GM18868 (cell line): ENCODE data around the gene HOMER3.
"Not testable (repeated sequence)": the region's sequence is repeated elsewhere in the genome, so short reads cannot be mapped to it uniquely, and the experiment has no call there.

Experiments used
- ATAC-seq: cut with Tn5 transposase; IDR thresholded peaks from one replicate; pipeline ENCODE4 v1.9.1; 2021; ENCODE audit warnings: mild to moderate bottlenecking, moderate library complexity; ENCODE audit not compliant: unreplicated experiment

HOMER3 gene

GRCh38 chr19:18903156-18904037, 37.6 kb downstream of the HOMER3 start:
- no peak for ATAC-seq

- not testable (repeated sequence) for ATAC-seq
Measured at GRCh38 chr19:18902519-18902918, 38.5 kb downstream of the HOMER3 start.

- ATAC-seq: no peak
Measured at GRCh38 chr19:18901491-18901890, 39.5 kb downstream of the HOMER3 start.

GRCh38 chr19:18900700-18901481, 40.1 kb downstream of the HOMER3 start:
- ATAC-seq: no peak

- no peak for ATAC-seq
Measured at GRCh38 chr19:18899624-18900560, 41.1 kb downstream of the HOMER3 start.

- ATAC-seq: no peak
Measured at GRCh38 chr19:18898607-18899408, 42.2 kb downstream of the HOMER3 start.

GRCh38 chr19:18898081-18898606, 42.9 kb downstream of the HOMER3 start:
- ATAC-seq: no peak

GRCh38 chr19:18897094-18898029, 43.7 kb downstream of the HOMER3 start:
- ATAC-seq: no peak

GRCh38 chr19:18896421-18896841, 44.6 kb downstream of the HOMER3 start:
- no peak for ATAC-seq

GRCh38 chr19:18895824-18896341, 45.1 kb downstream of the HOMER3 start, which contains the start of gene CERS1:
Gene CERS1, minus strand, starts transcription at chr19:18896158. Its CDS starts 86 bp downstream, at chr19:18896072.
- no peak for ATAC-seq

GRCh38 chr19:18895038-18895823, 45.8 kb downstream of the HOMER3 start:
- no peak for ATAC-seq

- ATAC-seq: no peak
Measured at GRCh38 chr19:18894254-18895037, 46.6 kb downstream of the HOMER3 start.

GRCh38 chr19:18893587-18894253, 47.3 kb downstream of the HOMER3 start:
- no peak for ATAC-seq

GRCh38 chr19:18889949-18890745, 50.9 kb downstream of the HOMER3 start:
- no peak for ATAC-seq

- ATAC-seq: no peak
Measured at GRCh38 chr19:18886972-18887371, 54.0 kb downstream of the HOMER3 start.
